ENCODE measurements around the gene ZBTB17.

DNA sequence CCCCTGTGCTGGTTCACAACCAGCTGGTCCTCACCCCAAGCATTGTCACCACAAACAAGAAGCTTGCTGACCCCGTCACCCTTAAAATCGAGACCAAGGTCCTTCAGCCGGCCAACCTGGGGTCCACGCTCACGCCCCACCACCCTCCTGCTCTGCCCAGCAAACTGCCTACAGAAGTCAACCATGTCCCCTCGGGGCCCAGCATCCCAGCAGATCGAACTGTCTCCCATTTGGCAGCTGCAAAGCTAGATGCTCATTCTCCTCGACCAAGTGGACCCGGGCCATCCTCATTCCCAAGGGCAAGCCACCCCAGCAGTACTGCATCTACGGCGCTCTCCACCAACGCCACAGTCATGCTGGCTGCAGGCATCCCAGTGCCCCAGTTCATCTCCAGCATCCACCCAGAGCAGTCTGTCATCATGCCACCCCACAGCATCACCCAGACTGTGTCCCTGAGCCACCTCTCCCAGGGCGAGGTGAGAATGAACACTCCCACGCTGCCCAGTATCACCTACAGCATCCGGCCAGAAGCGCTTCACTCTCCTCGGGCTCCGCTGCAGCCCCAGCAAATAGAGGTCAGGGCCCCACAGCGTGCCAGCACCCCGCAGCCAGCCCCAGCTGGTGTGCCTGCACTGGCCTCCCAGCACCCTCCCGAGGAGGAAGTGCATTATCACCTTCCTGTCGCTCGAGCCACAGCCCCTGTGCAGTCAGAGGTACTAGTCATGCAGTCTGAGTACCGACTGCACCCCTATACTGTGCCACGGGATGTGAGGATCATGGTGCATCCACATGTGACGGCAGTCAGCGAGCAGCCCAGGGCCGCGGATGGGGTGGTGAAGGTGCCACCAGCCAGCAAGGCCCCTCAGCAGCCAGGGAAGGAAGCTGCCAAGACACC lies 40.6 kb downstream of the ZBTB17 start:
- TF ChIP-seq POLR2A (IDR thresholded peaks at IDR 0.05) (no peak), CTCF (IDR thresholded peaks at IDR 0.05) (no peak)
